CD14-positive monocyte (primary cell): ENCODE data around the gene UBXN4. TPM values are rescaled to one million over a fixed set of nuclear protein-coding genes. Genes with fewer than 3 reads are reported as not detected.
"Not testable (repeated sequence)": the region's sequence is repeated elsewhere in the genome, so short reads cannot be mapped to it uniquely, and the experiment has no call there.

Experiments used
- DNase-seq, 3 donors: peaks; one replicate each; pipeline ENCODE4 v3.0.0-alpha.2; 2011 to 2022
- H2AFZ ChIP-seq: 2 replicates; pipeline ENCODE4 v1.6.0; 2012; ENCODE audit warnings: mild to moderate bottlenecking, low read depth, low read length, inconsistent platforms; ENCODE audit not compliant: insufficient read depth, poor library complexity, severe bottlenecking
- H3K27ac ChIP-seq, 2 donors: 1 replicate in 1 of 2; 2 replicates in 1 of 2; pipeline ENCODE4 v1.5.1; 2012 to 2013; ENCODE audit warnings: low read length in 2 of 2, control low read depth in 1 of 2, inconsistent platforms in 1 of 2, low read depth in 1 of 2, mild to moderate bottlenecking in 1 of 2
- H3K27me3 ChIP-seq, 2 donors: one replicate each; pipeline versions ENCODE4 v1.6.0 to v1.6.1; 2011 to 2013; ENCODE audit warnings: low read length in 2 of 2; ENCODE audit not compliant: control insufficient read depth in 2 of 2, insufficient read depth in 2 of 2
- H3K36me3 ChIP-seq, 2 donors: replicated peaks in 1 of 2; 1 replicate in 1 of 2; 2 replicates in 1 of 2; pipeline versions ENCODE4 v1.5.1 to v1.6.1; 2012 to 2013; ENCODE audit warnings: low read length in 2 of 2, control low read depth in 1 of 2, inconsistent platforms in 1 of 2, mild to moderate bottlenecking in 1 of 2; ENCODE audit not compliant: insufficient read depth in 2 of 2, control insufficient read depth in 1 of 2
- H3K4me1 ChIP-seq, 2 donors: 1 replicate in 1 of 2; 2 replicates in 1 of 2; pipeline versions ENCODE4 v1.5.1 to v1.6.1; 2012 to 2013; ENCODE audit warnings: low read length in 2 of 2, control low read depth in 1 of 2, inconsistent platforms in 1 of 2, mild to moderate bottlenecking in 1 of 2, moderate library complexity in 1 of 2; ENCODE audit not compliant: insufficient read depth in 2 of 2, control insufficient read depth in 1 of 2
- H3K4me2 ChIP-seq: replicated peaks from 2 replicates; pipeline ENCODE3; 2012; ENCODE audit warnings: low read length, moderate library complexity, mild to moderate bottlenecking; ENCODE audit not compliant: poor library complexity, severe bottlenecking; ENCODE audit errors: extremely low read depth
- H3K4me3 ChIP-seq, 3 experiments: fragments of 200-600 bp in 1 of 3; sonication (generic) in 1 of 3; replicated peaks in 1 of 3; 1 replicate in 2 of 3; 2 replicates in 1 of 3; pipeline ENCODE4 v1.5.1; 2011 to 2013; ENCODE audit warnings: low read length in 3 of 3, mild to moderate bottlenecking in 3 of 3, control low read depth in 2 of 3, low read depth in 2 of 3, inconsistent platforms in 1 of 3, moderate library complexity in 1 of 3
- H3K79me2 ChIP-seq: 2 replicates; pipeline ENCODE4 v1.6.0; 2012; ENCODE audit warnings: mild to moderate bottlenecking, control low read depth, inconsistent platforms, low read length, moderate library complexity; ENCODE audit not compliant: insufficient read depth
- H3K9ac ChIP-seq: 2 replicates; pipeline ENCODE4 v1.6.0; 2017; ENCODE audit warnings: low read length, mild to moderate bottlenecking; ENCODE audit not compliant: insufficient read depth, poor library complexity, severe bottlenecking
- H3K9me3 ChIP-seq, 2 donors: replicated peaks in 1 of 2; 1 replicate in 1 of 2; 2 replicates in 1 of 2; pipeline versions ENCODE4 v1.5.1 to v1.6.1; 2012 to 2013; ENCODE audit warnings: low read length in 2 of 2, control low read depth in 1 of 2; ENCODE audit not compliant: control insufficient read depth in 1 of 2, insufficient read depth in 1 of 2
- H4K20me1 ChIP-seq: 2 replicates; pipeline ENCODE4 v1.6.0; 2012; ENCODE audit warnings: mild to moderate bottlenecking, low read length, control low read depth, moderate library complexity; ENCODE audit not compliant: insufficient read depth
- H3K27ac Mint-ChIP-seq, 7 donors: one replicate each; pipeline ENCODE4 v1.8.0; 2020; ENCODE audit warnings: mild to moderate bottlenecking in 7 of 7, mixed read lengths in 7 of 7, moderate library complexity in 6 of 7, inconsistent platforms in 2 of 7
- H3K27me3 Mint-ChIP-seq, 3 donors: one replicate each; pipeline ENCODE4 v1.8.0; 2021 to 2022; ENCODE audit warnings: low read depth in 3 of 3, mild to moderate bottlenecking in 3 of 3, mixed read lengths in 3 of 3, moderate library complexity in 3 of 3, inconsistent platforms in 1 of 3
- H3K36me3 Mint-ChIP-seq, 2 donors: one replicate each; pipeline ENCODE4 v1.8.0; 2020; ENCODE audit warnings: mixed read lengths in 2 of 2, inconsistent platforms in 1 of 2, mild to moderate bottlenecking in 1 of 2
- H3K4me1 Mint-ChIP-seq: one replicate; pipeline ENCODE4 v1.8.0; 2020; ENCODE audit warnings: mild to moderate bottlenecking, mixed read lengths
- H3K4me3 Mint-ChIP-seq, 2 donors: one replicate each; pipeline ENCODE4 v1.8.0; 2020; ENCODE audit warnings: mild to moderate bottlenecking in 2 of 2, mixed read lengths in 2 of 2, moderate library complexity in 1 of 2
- H3K9me3 Mint-ChIP-seq, 7 donors: one replicate each; pipeline ENCODE4 v1.8.0; 2020 to 2022; ENCODE audit warnings: mixed read lengths in 7 of 7, mild to moderate bottlenecking in 6 of 7, moderate library complexity in 6 of 7, inconsistent platforms in 2 of 7
- CTCF ChIP-seq: fragments of 200-600 bp; IDR thresholded peaks from one replicate; pipeline ENCODE4 v1.8.0; 2022; ENCODE audit warnings: antibody characterized with exemption, mild to moderate bottlenecking
- WGBS: methylation state at CpG from one replicate; pipeline ENCODE4 v1.1.5; 2013; ENCODE audit warnings: missing lambda C conversion rate; ENCODE audit not compliant: insufficient coverage; 5-methylcytosine and 5-hydroxymethylcytosine counted together
- intact Hi-C, 2 donors: fragments of 100-400 bp; cut with micrococcal nuclease; formaldehyde crosslinking; loops; one replicate each; pipeline versions ENCODE4 v1.15.0 to v1.15.1; 2023
- polyA plus RNA-seq, 3 donors: library from polyadenylated mRNA; depleted of rRNA in 1 of 3; unstranded in 2 of 3; stranded (reverse) in 1 of 3; fragments of 300-500 nt in 2 of 3; fragments of >200 nt in 1 of 3; fragmentation: Illumina TruSeq in 2 of 3; gene quantifications; 1 replicate in 2 of 3; 2 replicates in 1 of 3; pipeline ENCODE4 v1.2.3, GENCODE V29; 2012 to 2021

Gene UBXN4
- polyA plus RNA-seq, 3 donors = 53.8 to 107 (median 74.2) TPM

GRCh38 chr2:135795641-135796040 is 54.0 kb downstream of the UBXN4 start:
- peak; percentile 9 for TF ChIP-seq CTCF
- H4K20me1 ChIP-seq, H3K36me3 Mint-ChIP-seq, H3K4me2 ChIP-seq, H3K27me3 ChIP-seq, H3K27ac ChIP-seq, H3K9me3 ChIP-seq, intact Hi-C loops, DNase-seq, H3K4me3 Mint-ChIP-seq, H3K79me2 ChIP-seq, H3K4me3 ChIP-seq, H3K9ac ChIP-seq, H3K27me3 Mint-ChIP-seq, H2AFZ ChIP-seq, H3K36me3 ChIP-seq: not testable (repeated sequence)
- peaks cover 1 to 11% (median 8%) of the 10 kb centered on the region in 7 donors for H3K9me3 Mint-ChIP-seq
- 0% methylated on average over 1 of the region's 4 CpGs for WGBS
- H3K4me1 ChIP-seq = peaks cover 11 to 15% of the 10 kb centered on the region in 2 donors
- peak overlapping the region in 1 of 7 donors; percentile 15 for H3K27ac Mint-ChIP-seq
- H3K4me1 Mint-ChIP-seq = peaks cover 31% of the 10 kb centered on the region

- peak overlapping the region in 1 of 7 donors; percentile 43 for H3K27ac Mint-ChIP-seq
- H3K27me3 Mint-ChIP-seq = peaks cover 6 to 9% (median 8%) of the 10 kb centered on the region in 3 donors
- no peak overlapping the region for H3K4me3 ChIP-seq
- no peak overlapping the region for H3K27ac ChIP-seq
- H4K20me1 ChIP-seq = no peaks in the 10 kb centered on the region
- intact Hi-C loops = no loop called here
- peaks cover 15 to 18% of the 10 kb centered on the region in 2 donors for H3K9me3 ChIP-seq
- H3K36me3 ChIP-seq = no peaks in the 10 kb centered on the region
- no peaks in the 10 kb centered on the region for H3K27me3 ChIP-seq
- no peak overlapping the region for H3K9ac ChIP-seq
- no peak for TF ChIP-seq CTCF
- H3K9me3 Mint-ChIP-seq = peaks cover 6 to 20% (median 16%) of the 10 kb centered on the region in 7 donors
- no peaks in the 10 kb centered on the region for H3K36me3 Mint-ChIP-seq
- H3K4me1 ChIP-seq = peaks cover 11 to 15% of the 10 kb centered on the region in 2 donors
- whole genome bisulfite sequencing = 97% methylated on average over 7 of the region's 8 CpGs
- H3K4me2 ChIP-seq = no peak overlapping the region
- no peak for DNase-seq
- H3K4me1 Mint-ChIP-seq = peaks cover 31% of the 10 kb centered on the region
- H3K79me2 ChIP-seq = no peaks in the 10 kb centered on the region
- H3K4me3 Mint-ChIP-seq = no peak overlapping the region
- H2AFZ ChIP-seq = peak overlapping the region; percentile 41
Measured at GRCh38 chr2:135796606-135797005, 55.0 kb downstream of the UBXN4 start.
